ENCODE measurements around the gene GDPD1.

The GDPD1 gene

GRCh38 chr17:59220328-59221158 lies at the start of gene GDPD1:
Gene GDPD1 (plus strand): TSS chr17:59220511. CDS start chr17:59220610, 99 bp downstream.
- Histone ChIP-seq H4K20me1 (ENCODE audit: insufficient read depth, low read length) (no peaks in the 10 kb centered on the region), H3K27me3 (replicated peaks; ENCODE audit: insufficient read depth, low read length) (no peaks in the 10 kb centered on the region), H3F3A (ENCODE audit: insufficient read depth, low read length) (peaks cover 8% of the 10 kb centered on the region; the same call in 1 of the 2 replicates), H3K79me2 (ENCODE audit: low read length) (no peaks in the 10 kb centered on the region), H3K9ac (ENCODE audit: low read length) (peak within 1 kb of the TSS; percentile 82), H3K36me3 (replicated peaks; ENCODE audit: insufficient read depth, low read length) (no peaks in the 10 kb centered on the region), H3K4me1 (ENCODE audit: low read length) (peaks cover 5% of the 10 kb centered on the region; the same call in 1 of the 2 replicates), H3K27ac (ENCODE audit: low read length) (peak within 1 kb of the TSS; percentile 70), H3K9me3 (replicated peaks; ENCODE audit: insufficient read depth, low read length) (no peaks in the 10 kb centered on the region), H3K9me2 (replicated peaks; ENCODE audit: insufficient read depth, low read length) (no peaks in the 10 kb centered on the region), H2AFZ (ENCODE audit: low read length) (peak within 1 kb of the TSS; percentile 100), H3K4me2 (ENCODE audit: low read depth, low read length) (peak within 1 kb of the TSS; percentile 84), H3K4me3 (ENCODE audit: low read length) (peak within 1 kb of the TSS; percentile 88)
- DNase-seq, result peak; percentile 98
- TF ChIP-seq EZH2 (optimal IDR thresholded peaks at IDR 0.05; ENCODE audit: low read depth, low read length), result no peak
- TF ChIP-seq EZH2phosphoT487 (IDR thresholded peaks at IDR 0.05; ENCODE audit: low read length), result no peak
- peak; percentile 79 for TF ChIP-seq CTCF (IDR thresholded peaks at IDR 0.05; ENCODE audit: low read length)

- no peak overlapping the region for H2AFZ ChIP-seq (ENCODE audit: low read length)
- no peaks in the 10 kb centered on the region for H3F3A ChIP-seq (ENCODE audit: insufficient read depth, low read length)
- H3K4me2 ChIP-seq (ENCODE audit: low read depth, low read length), result no peak overlapping the region
- no peak overlapping the region for H3K9ac ChIP-seq (ENCODE audit: low read length)
- no peak for DNase-seq
- no peak overlapping the region for H3K4me3 ChIP-seq (ENCODE audit: low read length)
- H3K27me3 ChIP-seq (replicated peaks; ENCODE audit: insufficient read depth, low read length), result no peaks in the 10 kb centered on the region
- no peak overlapping the region for H3K27ac ChIP-seq (ENCODE audit: low read length)
- H3K4me1 ChIP-seq (ENCODE audit: low read length), result no peaks in the 10 kb centered on the region
- H3K9me2 ChIP-seq (replicated peaks; ENCODE audit: insufficient read depth, low read length), result no peaks in the 10 kb centered on the region
- H3K9me3 ChIP-seq (replicated peaks; ENCODE audit: insufficient read depth, low read length), result no peaks in the 10 kb centered on the region
- no peaks in the 10 kb centered on the region; the same call in 1 of the 2 replicates for H3K36me3 ChIP-seq (replicated peaks; ENCODE audit: insufficient read depth, low read length)
- H3K79me2 ChIP-seq (ENCODE audit: low read length), result peaks cover 26% of the 10 kb centered on the region
- TF ChIP-seq EZH2phosphoT487 (IDR thresholded peaks at IDR 0.05; ENCODE audit: low read length) (no peak), EZH2 (optimal IDR thresholded peaks at IDR 0.05; ENCODE audit: low read depth, low read length) (no peak), CTCF (IDR thresholded peaks at IDR 0.05; ENCODE audit: low read length) (no peak)
- no peaks in the 10 kb centered on the region for H4K20me1 ChIP-seq (ENCODE audit: insufficient read depth, low read length)
Measured at GRCh38 chr17:59172436-59173004, 47.8 kb upstream of the GDPD1 start.

- Histone ChIP-seq H3K27me3 (replicated peaks; ENCODE audit: insufficient read depth, low read length) (no peaks in the 10 kb centered on the region), H3K27ac (ENCODE audit: low read length) (no peak overlapping the region), H3K4me2 (ENCODE audit: low read depth, low read length) (no peak overlapping the region), H3F3A (ENCODE audit: insufficient read depth, low read length) (no peaks in the 10 kb centered on the region), H2AFZ (ENCODE audit: low read length) (no peak overlapping the region), H3K79me2 (ENCODE audit: low read length) (peaks cover 13% of the 10 kb centered on the region), H3K9ac (ENCODE audit: low read length) (no peak overlapping the region), H3K9me3 (replicated peaks; ENCODE audit: insufficient read depth, low read length) (no peaks in the 10 kb centered on the region), H3K4me3 (ENCODE audit: low read length) (no peak overlapping the region), H3K4me1 (ENCODE audit: low read length) (no peaks in the 10 kb centered on the region), H3K36me3 (replicated peaks; ENCODE audit: insufficient read depth, low read length) (no peaks in the 10 kb centered on the region; the same call in 1 of the 2 replicates), H3K9me2 (replicated peaks; ENCODE audit: insufficient read depth, low read length) (no peaks in the 10 kb centered on the region), H4K20me1 (ENCODE audit: insufficient read depth, low read length) (no peaks in the 10 kb centered on the region)
- DNase-seq, result no peak
- TF ChIP-seq EZH2 (optimal IDR thresholded peaks at IDR 0.05; ENCODE audit: low read depth, low read length) (no peak), EZH2phosphoT487 (IDR thresholded peaks at IDR 0.05; ENCODE audit: low read length) (no peak), CTCF (IDR thresholded peaks at IDR 0.05; ENCODE audit: low read length) (no peak)
Measured at GRCh38 chr17:59174671-59175070, 45.6 kb upstream of the GDPD1 start.

Measured in MM.1S (cell line).